Trophoblast cell (in vitro differentiated cells and primary cell): Measurements from ENCODE around the gene ACAD9.
A peak's percentile ranks its signal among the peaks of the same experiment; 100 is the strongest.

Experiments used
- DNase-seq, 2 donors: peaks; one replicate each; pipeline ENCODE4 v3.0.0-alpha.2; 2016
- H2AFZ ChIP-seq: 2 replicates; pipeline ENCODE4 v1.6.1; 2013; ENCODE audit warnings: low read length, moderate library complexity, mild to moderate bottlenecking; ENCODE audit not compliant: insufficient read depth, poor library complexity
- H2AK5ac ChIP-seq: 2 replicates; pipeline ENCODE4 v1.6.1; 2013; ENCODE audit warnings: mild to moderate bottlenecking, low read length
- H2BK120ac ChIP-seq: 2 replicates; pipeline ENCODE4 v1.6.1; 2013; ENCODE audit warnings: low read length, mild to moderate bottlenecking, moderate library complexity; ENCODE audit not compliant: insufficient read depth, poor library complexity
- H2BK12ac ChIP-seq: 2 replicates; pipeline ENCODE4 v1.6.1; 2013; ENCODE audit warnings: mild to moderate bottlenecking, low read length, moderate library complexity
- H2BK5ac ChIP-seq: 2 replicates; pipeline ENCODE4 v1.6.1; 2013; ENCODE audit warnings: low read length, low read depth, moderate library complexity, mild to moderate bottlenecking; ENCODE audit not compliant: poor library complexity
- H3K14ac ChIP-seq: 2 replicates; pipeline ENCODE4 v1.6.1; 2013; ENCODE audit warnings: mild to moderate bottlenecking, low read length
- H3K18ac ChIP-seq: 2 replicates; pipeline ENCODE4 v1.6.1; 2013; ENCODE audit warnings: mild to moderate bottlenecking, low read length
- H3K23ac ChIP-seq: 2 replicates; pipeline ENCODE4 v1.6.1; 2013; ENCODE audit warnings: low read length
- H3K27ac ChIP-seq: 2 replicates; pipeline ENCODE4 v1.5.1; 2013; ENCODE audit warnings: low read depth, mild to moderate bottlenecking, inconsistent platforms, low read length, moderate library complexity
- H3K27me3 ChIP-seq: 2 replicates; pipeline ENCODE4 v1.6.1; 2013; ENCODE audit warnings: inconsistent platforms, mild to moderate bottlenecking, low read length, moderate library complexity; ENCODE audit not compliant: insufficient read depth
- H3K36me3 ChIP-seq, 2 experiments: 1 replicate in 1 of 2; 2 replicates in 1 of 2; pipeline ENCODE4 v1.6.1; 2013; ENCODE audit warnings: low read length in 2 of 2, mild to moderate bottlenecking in 2 of 2, moderate library complexity in 1 of 2; ENCODE audit not compliant: insufficient read depth in 2 of 2, control insufficient read depth in 1 of 2
- H3K4ac ChIP-seq: 2 replicates; pipeline ENCODE4 v1.6.1; 2013; ENCODE audit warnings: low read depth, mild to moderate bottlenecking, low read length, moderate library complexity
- H3K4me1 ChIP-seq, 2 experiments: 1 replicate in 1 of 2; 2 replicates in 1 of 2; pipeline ENCODE4 v1.6.1; 2013; ENCODE audit warnings: low read length in 2 of 2, mild to moderate bottlenecking in 2 of 2, moderate library complexity in 1 of 2; ENCODE audit not compliant: insufficient read depth in 2 of 2, control insufficient read depth in 1 of 2
- H3K4me2 ChIP-seq: 2 replicates; pipeline ENCODE4 v1.6.1; 2013; ENCODE audit warnings: inconsistent platforms, mild to moderate bottlenecking, low read length, moderate library complexity
- H3K4me3 ChIP-seq: 2 replicates; pipeline ENCODE4 v1.5.1; 2013; ENCODE audit warnings: mild to moderate bottlenecking, low read depth, low read length, inconsistent platforms
- H3K79me1 ChIP-seq: one replicate; pipeline ENCODE4 v1.6.1; 2013; ENCODE audit warnings: low read length
- H3K79me2 ChIP-seq: 2 replicates; pipeline ENCODE4 v1.6.1; 2013; ENCODE audit warnings: low read length, mild to moderate bottlenecking; ENCODE audit not compliant: control insufficient read depth, insufficient read depth, poor library complexity
- H3K9ac ChIP-seq: 2 replicates; pipeline ENCODE4 v1.6.1; 2013; ENCODE audit warnings: mild to moderate bottlenecking, low read length
- H3K9me3 ChIP-seq: 2 replicates; pipeline ENCODE4 v1.6.1; 2013; ENCODE audit warnings: low read depth, mild to moderate bottlenecking, control low read depth, inconsistent platforms, low read length; ENCODE audit not compliant: insufficient read depth
- H4K12ac ChIP-seq: 2 replicates; pipeline ENCODE4 v1.6.1; 2013; ENCODE audit warnings: low read depth, mild to moderate bottlenecking, low read length, moderate library complexity
- H4K8ac ChIP-seq: 2 replicates; pipeline ENCODE4 v1.6.1; 2013; ENCODE audit warnings: low read depth, mild to moderate bottlenecking, low read length, moderate library complexity
- H4K91ac ChIP-seq: one replicate; pipeline ENCODE4 v1.6.1; 2013; ENCODE audit warnings: low read depth, mild to moderate bottlenecking, low read length, moderate library complexity
- WGBS: extraction: QIAGEN DNeasy Blood & Tissue Kit; methylation state at CpG from one replicate; pipeline ENCODE4 v1.1.7; 2013; ENCODE audit warnings: missing lambda C conversion rate; ENCODE audit not compliant: insufficient read length, insufficient coverage; ENCODE audit errors: extremely low coverage; 5-methylcytosine and 5-hydroxymethylcytosine counted together

The ACAD9 gene

GRCh38 chr3:128936341-128936740 lies 56.9 kb downstream of the ACAD9 start:
- H3K4me1 ChIP-seq, result no peaks in the 10 kb centered on the region
- no peaks in the 10 kb centered on the region for H3K27me3 ChIP-seq
- no peak overlapping the region for H3K18ac ChIP-seq
- H3K9ac ChIP-seq, result no peak overlapping the region
- no peak for DNase-seq
- no peak overlapping the region for H3K27ac ChIP-seq
- H3K23ac ChIP-seq, result no peak overlapping the region
- no peak overlapping the region for H3K4me3 ChIP-seq
- no peak overlapping the region for H3K4ac ChIP-seq
- WGBS, result no CpG with 5 or more reads among the region's 4 CpGs
- no peak overlapping the region for H4K91ac ChIP-seq
- H4K12ac ChIP-seq, result no peak overlapping the region
- no peaks in the 10 kb centered on the region for H3K79me1 ChIP-seq
- H2BK5ac ChIP-seq, result no peak overlapping the region
- H2BK12ac ChIP-seq, result no peak overlapping the region
- H2AFZ ChIP-seq, result no peak overlapping the region
- H4K8ac ChIP-seq, result no peak overlapping the region
- no peak overlapping the region for H2AK5ac ChIP-seq
- no peaks in the 10 kb centered on the region for H3K79me2 ChIP-seq
- peaks cover 5% of the 10 kb centered on the region for H3K9me3 ChIP-seq
- no peak overlapping the region for H2BK120ac ChIP-seq
- no peak overlapping the region for H3K14ac ChIP-seq
- H3K4me2 ChIP-seq, result no peak overlapping the region
- H3K36me3 ChIP-seq, result no peaks in the 10 kb centered on the region

- Histone ChIP-seq H3K18ac (no peak overlapping the region), H2BK5ac (no peak overlapping the region), H4K12ac (no peak overlapping the region), H3K9me3 (peaks cover 1% of the 10 kb centered on the region), H2BK120ac (no peak overlapping the region), H3K27ac (no peak overlapping the region), H3K36me3 (no peaks in the 10 kb centered on the region), H3K4me1 (no peaks in the 10 kb centered on the region), H3K23ac (no peak overlapping the region), H4K91ac (no peak overlapping the region), H2AK5ac (no peak overlapping the region), H2AFZ (no peak overlapping the region), H3K4ac (no peak overlapping the region), H3K4me2 (no peak overlapping the region), H3K4me3 (no peak overlapping the region), H4K8ac (no peak overlapping the region), H3K79me2 (no peaks in the 10 kb centered on the region), H3K9ac (no peak overlapping the region), H3K14ac (no peak overlapping the region), H3K79me1 (no peaks in the 10 kb centered on the region), H2BK12ac (no peak overlapping the region), H3K27me3 (no peaks in the 10 kb centered on the region)
- DNase-seq, result no peak
- WGBS, result no CpG with 5 or more reads among the region's 1 CpG
Measured at GRCh38 chr3:128940252-128940651, 60.8 kb downstream of the ACAD9 start.

GRCh38 chr3:128942161-128942952 lies 62.9 kb downstream of the ACAD9 start:
- Histone ChIP-seq H3K9ac (no peak overlapping the region), H3K79me1 (no peaks in the 10 kb centered on the region), H3K9me3 (peaks cover 1% of the 10 kb centered on the region), H2BK12ac (no peak overlapping the region), H3K27ac (no peak overlapping the region), H3K79me2 (no peaks in the 10 kb centered on the region), H3K14ac (no peak overlapping the region), H2BK5ac (no peak overlapping the region), H2AK5ac (no peak overlapping the region), H3K27me3 (no peaks in the 10 kb centered on the region), H4K12ac (no peak overlapping the region), H2AFZ (no peak overlapping the region), H3K23ac (no peak overlapping the region), H3K4me3 (no peak overlapping the region), H3K18ac (no peak overlapping the region), H3K4me1 (no peaks in the 10 kb centered on the region), H3K4ac (no peak overlapping the region), H4K8ac (no peak overlapping the region), H4K91ac (no peak overlapping the region), H3K36me3 (no peaks in the 10 kb centered on the region), H2BK120ac (no peak overlapping the region), H3K4me2 (no peak overlapping the region)
- WGBS, result no CpG with 5 or more reads among the region's 15 CpGs
- no peak for DNase-seq

GRCh38 chr3:128945041-128945877 lies 65.8 kb downstream of the ACAD9 start:
- no CpG with 5 or more reads among the region's 21 CpGs for WGBS
- no peak overlapping the region for H4K8ac ChIP-seq
- no peak overlapping the region for H3K23ac ChIP-seq
- no peak overlapping the region for H2AFZ ChIP-seq
- H3K27me3 ChIP-seq, result no peaks in the 10 kb centered on the region
- H3K9me3 ChIP-seq, result no peaks in the 10 kb centered on the region
- H4K12ac ChIP-seq, result peak overlapping the region; percentile 5
- no peak for DNase-seq
- no peaks in the 10 kb centered on the region for H3K36me3 ChIP-seq
- no peak overlapping the region for H3K18ac ChIP-seq
- H2BK12ac ChIP-seq, result no peak overlapping the region
- H4K91ac ChIP-seq, result no peak overlapping the region
- no peak overlapping the region for H2BK5ac ChIP-seq
- H3K4me3 ChIP-seq, result no peak overlapping the region
- H3K9ac ChIP-seq, result no peak overlapping the region
- H3K79me1 ChIP-seq, result no peaks in the 10 kb centered on the region
- H3K4ac ChIP-seq, result no peak overlapping the region
- H3K14ac ChIP-seq, result no peak overlapping the region
- H3K79me2 ChIP-seq, result no peaks in the 10 kb centered on the region
- H2AK5ac ChIP-seq, result no peak overlapping the region
- no peaks in the 10 kb centered on the region for H3K4me1 ChIP-seq
- no peak overlapping the region for H3K4me2 ChIP-seq
- no peak overlapping the region for H2BK120ac ChIP-seq
- H3K27ac ChIP-seq, result no peak overlapping the region
